ENCODE results near the gene NCEH1. TPM values are rescaled to one million over a fixed set of nuclear protein-coding genes. Genes with fewer than 3 reads are reported as not detected.
A peak's percentile ranks its signal among the peaks of the same experiment; 100 is the strongest.

The NCEH1 gene
- total RNA-seq, 2 donors from 2014 or later: 36.1 to 42.2 TPM

- Histone ChIP-seq H3K9me3 (no peaks in the 10 kb centered on the region), H3K4me1 (no peaks in the 10 kb centered on the region), H3K36me3 (no peaks in the 10 kb centered on the region), H3K27ac (no peak overlapping the region), H3K9ac (ENCODE audit: low read depth in 2 of 2, low read length in 2 of 2) (no peak overlapping the region), H3K27me3 (no peaks in the 10 kb centered on the region), H3K4me3 (no peak overlapping the region)
- intact Hi-C loops (cut with DNase I): no loop called here
- DNase-seq: no peak
- peak; percentile 71 for TF ChIP-seq CTCF (IDR thresholded peaks at IDR 0.05)
These were observed 35.2 kb downstream of the NCEH1 start for GRCh38 chr3:172675441-172676193.

GRCh38 chr3:172673210-172673679, 37.6 kb downstream of the NCEH1 start:
- Histone ChIP-seq H3K27me3 (no peaks in the 10 kb centered on the region), H3K27ac (no peak overlapping the region), H3K9ac (ENCODE audit: low read depth in 2 of 2, low read length in 2 of 2) (peak overlapping the region in 1 of 2 donors; percentile 23), H3K4me3 (no peak overlapping the region), H3K4me1 (no peaks in the 10 kb centered on the region), H3K36me3 (no peaks in the 10 kb centered on the region), H3K9me3 (no peaks in the 10 kb centered on the region)
- TF ChIP-seq CTCF (IDR thresholded peaks at IDR 0.05): peak; percentile 68
- intact Hi-C loops (cut with DNase I): no loop called here
- peak; percentile 89 for DNase-seq

- Histone ChIP-seq H3K9me3 (no peaks in the 10 kb centered on the region), H3K36me3 (no peaks in the 10 kb centered on the region), H3K4me1 (no peaks in the 10 kb centered on the region), H3K27ac (no peak overlapping the region), H3K4me3 (no peak overlapping the region), H3K27me3 (no peaks in the 10 kb centered on the region), H3K9ac (ENCODE audit: low read depth in 2 of 2, low read length in 2 of 2) (no peak overlapping the region)
- no peak for DNase-seq
- TF ChIP-seq CTCF (IDR thresholded peaks at IDR 0.05): no peak
- intact Hi-C loops (cut with DNase I): loop anchor here (10.0 kb wide), 2 partner anchors 184 to 304 kb away; no protein-coding TSS in a partner anchor
These were observed 41.8 kb downstream of the NCEH1 start for GRCh38 chr3:172669021-172669420.

- intact Hi-C loops (cut with DNase I): loop anchor here (10.0 kb wide), 2 partner anchors 182 to 302 kb away; no protein-coding TSS in a partner anchor
These were observed 43.8 kb downstream of the NCEH1 start for GRCh38 chr3:172666873-172667694.

More at GRCh38 chr3:172666873-172667694, 43.8 kb downstream of the NCEH1 start:
- H3K27me3 ChIP-seq: no peaks in the 10 kb centered on the region
- no peak overlapping the region for H3K4me3 ChIP-seq
- H3K9ac ChIP-seq (ENCODE audit: low read depth in 2 of 2, low read length in 2 of 2): peak overlapping the region in 1 of 2 donors; percentile 31
- no peak overlapping the region for H3K27ac ChIP-seq
- no peaks in the 10 kb centered on the region for H3K9me3 ChIP-seq
- H3K36me3 ChIP-seq: no peaks in the 10 kb centered on the region
- DNase-seq: peak; percentile 93
- H3K4me1 ChIP-seq: no peaks in the 10 kb centered on the region
- TF ChIP-seq CTCF (IDR thresholded peaks at IDR 0.05): peak; percentile 76

Data from colonic mucosa (tissue), 4 donors.